Activated naive CD8-positive, alpha-beta T cell treated with anti-CD3 and anti-CD28 coated beads, Interleukin-2, amount 10 ng/mL, durations not matched to agents 7 days and 5 days (primary cell): ENCODE results near the gene PDCL2. TPM values are rescaled to one million over a fixed set of nuclear protein-coding genes. Genes with fewer than 3 reads are reported as not detected.

Experiments
- ATAC-seq: fragments of 150-1000 bp; cut with Tn5 transposase; one replicate; pipeline ENCODE4 v1.10.0; 2021; ENCODE audit warnings: low read depth, moderate library complexity
- POLR2A ChIA-PET: fragments of 350-600 bp; sonication (Branson Sonifier 250); formaldehyde crosslinking; loops from one replicate; lab custom pipeline; 2021; ENCODE audit warnings: antibody characterized with exemption; lab: Charles Lee
- DNase-seq: peaks from one replicate; pipeline ENCODE4 v3.0.0; 2021
- H3K27ac Mint-ChIP-seq: one replicate; pipeline ENCODE4 v1.8.0; 2022; ENCODE audit warnings: mild to moderate bottlenecking, mixed read lengths
- H3K27me3 Mint-ChIP-seq: one replicate; pipeline ENCODE4 v1.8.0; 2022; ENCODE audit warnings: mild to moderate bottlenecking, moderate library complexity, mixed read lengths
- H3K36me3 Mint-ChIP-seq: one replicate; pipeline ENCODE4 v1.8.0; 2021; ENCODE audit warnings: mild to moderate bottlenecking, mixed read lengths
- H3K4me1 Mint-ChIP-seq: one replicate; pipeline ENCODE4 v1.8.0; 2021; ENCODE audit warnings: mixed read lengths
- H3K4me3 Mint-ChIP-seq: one replicate; pipeline ENCODE4 v1.8.0; 2022; ENCODE audit warnings: mild to moderate bottlenecking, moderate library complexity, mixed read lengths
- H3K9me3 Mint-ChIP-seq: one replicate; pipeline ENCODE4 v1.8.0; 2021; ENCODE audit warnings: mixed read lengths
- total RNA-seq, 2 experiments: library from RNA; stranded (reverse); gene quantifications; one replicate each; pipeline ENCODE4 v1.2.3, GENCODE V29; 2021

Gene PDCL2
- total RNA-seq, 2 experiments from 2014 or later, result not detected

DNA sequence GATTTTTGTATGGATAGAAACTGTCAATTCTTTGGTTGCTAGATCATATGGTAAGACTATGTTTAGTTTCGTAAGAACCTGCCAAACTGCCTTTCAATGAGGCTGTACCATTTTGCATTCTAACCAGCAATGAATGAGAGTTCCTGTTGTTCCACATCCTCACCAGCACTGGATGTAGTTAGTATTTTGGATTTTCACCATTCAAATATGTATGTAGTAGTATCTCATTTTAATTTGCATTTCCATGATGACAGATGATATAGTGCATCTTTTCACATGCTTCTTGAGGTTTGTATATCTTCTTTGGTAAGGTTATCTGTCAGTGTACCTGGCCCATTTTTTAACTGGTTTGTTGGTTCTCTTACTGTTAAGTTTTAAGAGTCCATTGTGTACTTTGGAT, 80.0 kb downstream of the PDCL2 start:
- H3K36me3 Mint-ChIP-seq, result peaks cover 15% of the 10 kb centered on the region
- H3K4me3 Mint-ChIP-seq, result no peak overlapping the region
- H3K9me3 Mint-ChIP-seq, result peaks cover 4% of the 10 kb centered on the region
- POLR2A ChIA-PET, result no interaction called here
- H3K4me1 Mint-ChIP-seq, result peaks cover 10% of the 10 kb centered on the region
- DNase-seq (no peak), ATAC-seq (no peak)
- H3K27ac Mint-ChIP-seq, result no peak overlapping the region
- H3K27me3 Mint-ChIP-seq, result no peaks in the 10 kb centered on the region

- Mint-ChIP-seq H3K27ac (peak overlapping the region; percentile 28), H3K4me3 (no peak overlapping the region), H3K27me3 (no peaks in the 10 kb centered on the region), H3K4me1 (peaks cover 10% of the 10 kb centered on the region), H3K36me3 (peaks cover 13% of the 10 kb centered on the region), H3K9me3 (peaks cover 4% of the 10 kb centered on the region)
- no peak for DNase-seq
- POLR2A ChIA-PET, result no interaction called here
- no peak for ATAC-seq
Observed at GRCh38 chr4:55510685-55511084, 81.4 kb downstream of the PDCL2 start.

DNA sequence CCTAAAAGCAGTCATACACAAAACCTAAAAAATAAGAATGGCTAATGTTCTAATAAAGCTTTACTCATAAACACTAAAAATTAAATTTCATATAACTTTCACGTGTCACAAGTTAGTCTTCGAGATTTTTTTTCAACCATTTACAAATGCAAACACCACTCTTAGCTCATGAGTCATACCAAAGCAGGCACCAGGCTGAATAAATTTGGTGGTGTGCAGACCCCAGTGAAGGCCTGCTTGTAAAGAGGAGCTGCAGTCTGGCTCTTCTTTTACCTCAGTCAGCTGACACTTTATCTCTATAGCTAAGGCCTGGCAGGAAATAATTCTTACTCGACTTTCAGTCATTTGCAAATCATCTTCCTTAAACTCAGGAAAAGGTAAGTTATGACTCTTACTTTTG, 82.8 kb downstream of the PDCL2 start:
- POLR2A ChIA-PET, result no interaction called here
- H3K4me1 Mint-ChIP-seq, result peaks cover 10% of the 10 kb centered on the region
- DNase-seq (no peak), ATAC-seq (no peak)
- H3K27me3 Mint-ChIP-seq, result no peaks in the 10 kb centered on the region
- peaks cover 13% of the 10 kb centered on the region for H3K36me3 Mint-ChIP-seq
- no peak overlapping the region for H3K4me3 Mint-ChIP-seq
- H3K27ac Mint-ChIP-seq, result no peak overlapping the region
- peaks cover 4% of the 10 kb centered on the region for H3K9me3 Mint-ChIP-seq

DNA sequence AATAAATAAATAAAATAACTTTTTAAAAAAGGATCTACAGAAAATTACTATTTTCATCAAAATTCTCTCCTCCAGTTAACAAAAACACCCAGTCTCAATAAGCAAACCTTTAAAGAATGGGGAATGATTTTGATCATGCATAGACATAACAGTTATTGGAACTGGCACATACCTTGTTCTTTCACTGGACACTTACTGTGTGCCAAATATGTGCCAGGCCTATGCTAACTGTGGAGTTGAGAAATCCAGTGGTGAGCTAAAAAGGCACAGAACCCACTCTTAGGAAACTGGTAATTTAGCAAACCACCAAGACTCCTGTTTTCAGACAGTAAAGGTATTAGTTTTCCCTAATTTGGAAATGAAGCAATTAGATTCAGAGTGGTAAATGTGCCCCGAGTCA, 84.4 kb downstream of the PDCL2 start:
- no peak for ATAC-seq
- H3K4me3 Mint-ChIP-seq, result no peak overlapping the region
- no peaks in the 10 kb centered on the region for H3K27me3 Mint-ChIP-seq
- peaks cover 4% of the 10 kb centered on the region for H3K9me3 Mint-ChIP-seq
- H3K27ac Mint-ChIP-seq, result no peak overlapping the region
- DNase-seq, result no peak
- POLR2A ChIA-PET, result no interaction called here
- peaks cover 10% of the 10 kb centered on the region for H3K4me1 Mint-ChIP-seq
- H3K36me3 Mint-ChIP-seq, result peaks cover 17% of the 10 kb centered on the region

Other genes with a start within 250 kb of the PDCL2 start
- 1 to 10 TPM; 5.9 to 6.0 TPM for gene SRD5A3, start 246.0 kb downstream of the PDCL2 start, total RNA-seq
- gene TMEM165, start 196.3 kb downstream of the PDCL2 start, total RNA-seq, result 10 to 100 TPM; 68.4 to 72.6 TPM
- gene CLOCK, start 45.3 kb downstream of the PDCL2 start, total RNA-seq, result 1 to 10 TPM; 8.5 to 9.1 TPM
- not detected for gene NMU, start 44.1 kb upstream of the PDCL2 start, total RNA-seq
- gene EXOC1L, start 227.5 kb upstream of the PDCL2 start, total RNA-seq, result not detected